K562 (cell line): ENCODE data around the gene TRPC4AP. TPM values are rescaled to one million over a fixed set of nuclear protein-coding genes. Genes with fewer than 3 reads are reported as not detected.
A peak's percentile ranks its signal among the peaks of the same experiment; 100 is the strongest.

Experiments
- ADNP ChIP-seq: fragments of 200-800 bp; sonication (Bioruptor generic); IDR thresholded peaks from 2 replicates; pipeline ENCODE4 v1.6.1; 2016; ENCODE audit warnings: missing genetic modification characterization, missing compliant biosample characterization
- BDP1 ChIP-seq: IDR thresholded peaks from 3 replicates; pipeline ENCODE4 v1.6.1; 2011; ENCODE audit not compliant: insufficient read length, insufficient read depth
- CAMTA2 ChIP-seq: fragments of 250-450 bp; sonication (Bioruptor Pico); conservative IDR thresholded peaks from 2 replicates; pipeline ENCODE4 v1.5.1; 2022
- CHD4 ChIP-seq: fragments of 200-600 bp; sonication (generic); IDR thresholded peaks from 3 replicates; pipeline ENCODE4 v1.6.1; 2012; ENCODE audit warnings: low read depth, mild to moderate bottlenecking, mixed read lengths, low read length, inconsistent platforms; ENCODE audit not compliant: insufficient read depth, insufficient replicate concordance, poor library complexity, severe bottlenecking
- CREBBP ChIP-seq: IDR thresholded peaks from one replicate; pipeline ENCODE4 v1.6.1; 2012; ENCODE audit warnings: low read depth, mild to moderate bottlenecking, control low read depth, inconsistent platforms, low read length
- KLF13 ChIP-seq: fragments of 450-650 bp; IDR thresholded peaks from 2 replicates; pipeline ENCODE4 v1.6.1; 2016; ENCODE audit warnings: missing genetic modification characterization, low read depth, mild to moderate bottlenecking, missing compliant biosample characterization, moderate library complexity, borderline replicate concordance
- MTA2 ChIP-seq: fragments of 450-650 bp; IDR thresholded peaks from 2 replicates; pipeline ENCODE4 v1.6.1; 2016; ENCODE audit warnings: low read depth
- NCOA2 ChIP-seq, 2 experiments: fragments of 450-650 bp; IDR thresholded peaks; 2 replicates each; pipeline ENCODE4 v1.6.1; 2018; ENCODE audit warnings: mild to moderate bottlenecking in 2 of 2, moderate library complexity in 1 of 2; ENCODE audit not compliant: partially characterized antibody in 2 of 2
- NEUROD1 ChIP-seq: fragments of 150-350 bp; IDR thresholded peaks from 2 replicates; pipeline ENCODE4 v1.6.1; 2014; ENCODE audit warnings: borderline replicate concordance, low read length, low read depth; ENCODE audit not compliant: partially characterized antibody
- NFRKB ChIP-seq: fragments of 450-650 bp; IDR thresholded peaks from 2 replicates; pipeline ENCODE4 v1.6.1; 2016; ENCODE audit warnings: low read depth
- NR4A1 ChIP-seq, 2 experiments: fragments of 250-450 bp in 1 of 2; fragments of 450-650 bp in 1 of 2; sonication (Bioruptor Pico) in 1 of 2; IDR thresholded peaks; 2 replicates each; pipeline versions ENCODE4 v1.4.0 to v1.6.1; 2016 to 2020; ENCODE audit warnings: mild to moderate bottlenecking in 2 of 2, missing compliant biosample characterization in 1 of 2, missing genetic modification characterization in 1 of 2, moderate library complexity in 1 of 2
- RBM15 ChIP-seq: fragments of 200-400 bp; formaldehyde crosslinking; IDR thresholded peaks from 2 replicates; pipeline ENCODE4 v1.6.1; 2018; ENCODE audit warnings: mild to moderate bottlenecking, low read length, moderate library complexity; ENCODE audit not compliant: insufficient read depth
- WHSC1 ChIP-seq: IDR thresholded peaks from one replicate; pipeline ENCODE4 v1.6.1; 2012; ENCODE audit warnings: low read length, control low read depth, inconsistent platforms
- ZBTB17 ChIP-seq: fragments of 450-650 bp; formaldehyde crosslinking; IDR thresholded peaks from 2 replicates; pipeline ENCODE4 v1.4.0; 2020; ENCODE audit warnings: mild to moderate bottlenecking
- ZC3H8 ChIP-seq: fragments of 450-650 bp; IDR thresholded peaks from 2 replicates; pipeline ENCODE4 v1.6.1; 2017
- ZNF165 ChIP-seq: fragments of 250-450 bp; sonication (Bioruptor Pico); IDR thresholded peaks from 2 replicates; pipeline ENCODE4 v1.4.0; 2020; ENCODE audit warnings: borderline replicate concordance
- ZSCAN32 ChIP-seq: fragments of 450-650 bp; formaldehyde crosslinking; IDR thresholded peaks from 2 replicates; pipeline ENCODE4 v1.4.0; 2020; ENCODE audit warnings: mild to moderate bottlenecking, moderate library complexity
- polyA plus RNA-seq, 8 experiments: library from polyadenylated mRNA; depleted of rRNA in 4 of 8; stranded (reverse) in 5 of 8; unstranded in 3 of 8; fragments of >200 nt; fragmentation: Nextera tagmentation in 2 of 8; fragmentation: Illumina TruSeq in 1 of 8; extraction: Ambion mirVana in 2 of 8; extraction: Trizol in 1 of 8; gene quantifications; 2 replicates each; pipeline versions ENCODE4 v1.2.1 to v1.2.3, GENCODE V29; 2011 to 2014; ENCODE audit warnings: inconsistent platforms in 1 of 8, missing spikeins in 1 of 8
- total RNA-seq, 7 experiments: library from RNA; depleted of rRNA in 6 of 7; stranded (reverse); fragments of >200 nt in 6 of 7; fragmentation: Illumina TruSeq in 2 of 7; extraction: Trizol in 2 of 7; gene quantifications; 2 replicates each; pipeline versions ENCODE4 v1.2.1 to v1.2.3, GENCODE V29; 2011 to 2021; ENCODE audit warnings: low replicate concordance in 1 of 7
- TF ChIP-seq, protein P1 (sequence below): fragments of 250-450 bp; sonication (Bioruptor Pico); IDR thresholded peaks from 2 replicates; pipeline ENCODE4 v1.8.0; 2021; ENCODE audit warnings: borderline replicate concordance, mild to moderate bottlenecking, moderate library complexity; ENCODE audit not compliant: poor library complexity, severe bottlenecking
- TF ChIP-seq, protein P2 (sequence below): sonication (generic); formaldehyde crosslinking; IDR thresholded peaks from 2 replicates; pipeline ENCODE4 v1.4.0; 2020; ENCODE audit warnings: mild to moderate bottlenecking, missing genetic modification reagents
- TF ChIP-seq, protein P3 (sequence below): fragments of 200-400 bp; formaldehyde crosslinking; IDR thresholded peaks from 2 replicates; pipeline ENCODE4 v1.6.1; 2017; ENCODE audit warnings: mild to moderate bottlenecking, low read depth, low read length, moderate library complexity

TRPC4AP gene
- total and polyA plus RNA-seq, 9 of the 15 experiments (the other 6 are each of a cell fraction or from before 2014, with no cell fraction given) = 2.3 to 70.3 (median 33.3) TPM

DNA sequence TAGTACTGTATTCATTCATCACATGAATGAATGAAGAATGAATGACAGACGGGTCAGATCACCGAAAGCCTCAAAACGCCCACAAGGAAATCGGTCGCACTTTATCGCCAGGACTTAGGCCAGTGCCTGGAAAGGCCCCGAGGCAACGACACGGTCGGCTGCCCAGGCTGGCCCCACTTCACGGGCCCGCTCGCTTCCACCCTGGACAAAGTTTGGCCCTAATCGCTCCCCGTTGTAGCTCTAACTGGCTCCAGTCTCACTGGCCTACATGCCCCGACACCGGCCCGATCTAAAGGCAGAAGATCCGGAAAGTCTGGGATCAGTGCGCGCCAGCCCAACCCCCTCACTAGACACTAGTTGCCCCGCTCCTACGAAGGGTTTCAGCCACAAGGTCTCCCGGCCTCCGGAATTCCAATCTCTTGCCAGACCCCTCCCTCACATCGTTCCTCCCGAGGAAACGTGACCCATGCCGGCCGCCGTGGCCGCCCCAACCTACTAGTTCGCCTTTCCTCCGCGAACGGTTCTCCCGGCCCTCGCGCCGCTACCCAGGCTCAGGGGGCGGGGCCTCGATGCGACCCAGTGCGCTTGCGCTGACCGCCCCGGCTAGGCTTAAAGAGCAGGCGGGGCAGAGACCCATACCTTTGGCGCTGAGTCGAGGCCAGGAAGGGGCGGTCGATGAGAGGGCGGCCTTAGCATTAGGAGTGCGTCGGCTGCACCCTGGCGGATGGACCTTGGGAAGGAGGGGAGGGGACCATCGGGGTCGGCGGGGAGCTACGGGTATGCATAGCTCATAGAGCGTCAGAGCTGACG lies 137.2 kb downstream of the TRPC4AP start, which contains the start of the genes GSS and MYH7B (continued):
- TF ChIP-seq ADNP (no peak), RBM15 (no peak), ZBTB17 (CRISPR knock-in tag) (peak; percentile 79), KLF13 (no peak), ZSCAN32 (CRISPR knock-in tag) (no peak), NR4A1 (CRISPR knock-in tag; IDR thresholded peaks at IDR 0.05) (no peak), NR4A1 (tag; IDR thresholded peaks at IDR 0.05) (no peak), CREBBP (no peak), NFRKB (peak; percentile 59; the same call in 1 of the 2 replicates), WHSC1 (no peak), ZNF165 (CRISPR knock-in tag) (peak; percentile 53; the same call in 1 of the 2 replicates), NCOA2 (IDR thresholded peaks at IDR 0.05; ENCODE audit: partially characterized antibody in 2 of 2) (no peak), CHD4 (no peak), ZC3H8 (no peak), NEUROD1 (peak; percentile 44), MTA2 (no peak), CAMTA2 (CRISPR knock-in tag) (no peak), BDP1 (no peak)
- TF ChIP-seq, protein P1, sequence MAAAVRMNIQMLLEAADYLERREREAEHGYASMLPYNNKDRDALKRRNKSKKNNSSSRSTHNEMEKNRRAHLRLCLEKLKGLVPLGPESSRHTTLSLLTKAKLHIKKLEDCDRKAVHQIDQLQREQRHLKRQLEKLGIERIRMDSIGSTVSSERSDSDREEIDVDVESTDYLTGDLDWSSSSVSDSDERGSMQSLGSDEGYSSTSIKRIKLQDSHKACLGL (CRISPR knock-in tag) = no peak
- TF ChIP-seq, protein P2, sequence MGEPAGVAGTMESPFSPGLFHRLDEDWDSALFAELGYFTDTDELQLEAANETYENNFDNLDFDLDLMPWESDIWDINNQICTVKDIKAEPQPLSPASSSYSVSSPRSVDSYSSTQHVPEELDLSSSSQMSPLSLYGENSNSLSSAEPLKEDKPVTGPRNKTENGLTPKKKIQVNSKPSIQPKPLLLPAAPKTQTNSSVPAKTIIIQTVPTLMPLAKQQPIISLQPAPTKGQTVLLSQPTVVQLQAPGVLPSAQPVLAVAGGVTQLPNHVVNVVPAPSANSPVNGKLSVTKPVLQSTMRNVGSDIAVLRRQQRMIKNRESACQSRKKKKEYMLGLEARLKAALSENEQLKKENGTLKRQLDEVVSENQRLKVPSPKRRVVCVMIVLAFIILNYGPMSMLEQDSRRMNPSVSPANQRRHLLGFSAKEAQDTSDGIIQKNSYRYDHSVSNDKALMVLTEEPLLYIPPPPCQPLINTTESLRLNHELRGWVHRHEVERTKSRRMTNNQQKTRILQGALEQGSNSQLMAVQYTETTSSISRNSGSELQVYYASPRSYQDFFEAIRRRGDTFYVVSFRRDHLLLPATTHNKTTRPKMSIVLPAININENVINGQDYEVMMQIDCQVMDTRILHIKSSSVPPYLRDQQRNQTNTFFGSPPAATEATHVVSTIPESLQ = 0 out of 2 replicates have a peak, but pooled peaks have one; percentile 68
- TF ChIP-seq, protein P3, sequence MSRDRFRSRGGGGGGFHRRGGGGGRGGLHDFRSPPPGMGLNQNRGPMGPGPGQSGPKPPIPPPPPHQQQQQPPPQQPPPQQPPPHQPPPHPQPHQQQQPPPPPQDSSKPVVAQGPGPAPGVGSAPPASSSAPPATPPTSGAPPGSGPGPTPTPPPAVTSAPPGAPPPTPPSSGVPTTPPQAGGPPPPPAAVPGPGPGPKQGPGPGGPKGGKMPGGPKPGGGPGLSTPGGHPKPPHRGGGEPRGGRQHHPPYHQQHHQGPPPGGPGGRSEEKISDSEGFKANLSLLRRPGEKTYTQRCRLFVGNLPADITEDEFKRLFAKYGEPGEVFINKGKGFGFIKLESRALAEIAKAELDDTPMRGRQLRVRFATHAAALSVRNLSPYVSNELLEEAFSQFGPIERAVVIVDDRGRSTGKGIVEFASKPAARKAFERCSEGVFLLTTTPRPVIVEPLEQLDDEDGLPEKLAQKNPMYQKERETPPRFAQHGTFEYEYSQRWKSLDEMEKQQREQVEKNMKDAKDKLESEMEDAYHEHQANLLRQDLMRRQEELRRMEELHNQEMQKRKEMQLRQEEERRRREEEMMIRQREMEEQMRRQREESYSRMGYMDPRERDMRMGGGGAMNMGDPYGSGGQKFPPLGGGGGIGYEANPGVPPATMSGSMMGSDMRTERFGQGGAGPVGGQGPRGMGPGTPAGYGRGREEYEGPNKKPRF = no peak
